SK-N-SH treated with all-trans-retinoic acid at 6 μM for 48 hours (cell line): ENCODE data around the gene ARHGEF7.

Source experiments
- CSDC2 ChIP-seq: fragments of 250-450 bp; sonication (Bioruptor Pico); IDR thresholded peaks from 2 replicates; pipeline ENCODE4 v1.5.0; 2020; ENCODE audit warnings: mild to moderate bottlenecking, moderate library complexity
- ISL1 ChIP-seq: fragments of 250-450 bp; sonication (Bioruptor Pico); IDR thresholded peaks from 2 replicates; pipeline ENCODE4 v2.1.2; 2022; ENCODE audit warnings: mild to moderate bottlenecking, moderate library complexity
- TOX ChIP-seq: fragments of 250-450 bp; sonication (Bioruptor Pico); IDR thresholded peaks from 2 replicates; pipeline ENCODE4 v1.8.0; 2021; ENCODE audit warnings: mild to moderate bottlenecking, moderate library complexity, borderline replicate concordance
- ZC3H10 ChIP-seq: fragments of 250-450 bp; sonication (Bioruptor Pico); IDR thresholded peaks from 2 replicates; pipeline ENCODE4 v1.5.1; 2021; ENCODE audit warnings: mild to moderate bottlenecking, moderate library complexity
- ZFP30 ChIP-seq: fragments of 450-650 bp; formaldehyde crosslinking; IDR thresholded peaks from 2 replicates; pipeline ENCODE4 v1.5.0; 2022; ENCODE audit warnings: mild to moderate bottlenecking, moderate library complexity
- ZNF565 ChIP-seq: fragments of 450-650 bp; formaldehyde crosslinking; conservative IDR thresholded peaks from 2 replicates; pipeline ENCODE4 v1.5.0; 2020; ENCODE audit warnings: low read depth, mild to moderate bottlenecking, moderate library complexity
- TF ChIP-seq, protein P1 (sequence below): fragments of 250-450 bp; sonication (Bioruptor Pico); IDR thresholded peaks from 2 replicates; pipeline ENCODE4 v1.8.0; 2020; ENCODE audit warnings: mild to moderate bottlenecking, moderate library complexity, borderline replicate concordance

DNA sequence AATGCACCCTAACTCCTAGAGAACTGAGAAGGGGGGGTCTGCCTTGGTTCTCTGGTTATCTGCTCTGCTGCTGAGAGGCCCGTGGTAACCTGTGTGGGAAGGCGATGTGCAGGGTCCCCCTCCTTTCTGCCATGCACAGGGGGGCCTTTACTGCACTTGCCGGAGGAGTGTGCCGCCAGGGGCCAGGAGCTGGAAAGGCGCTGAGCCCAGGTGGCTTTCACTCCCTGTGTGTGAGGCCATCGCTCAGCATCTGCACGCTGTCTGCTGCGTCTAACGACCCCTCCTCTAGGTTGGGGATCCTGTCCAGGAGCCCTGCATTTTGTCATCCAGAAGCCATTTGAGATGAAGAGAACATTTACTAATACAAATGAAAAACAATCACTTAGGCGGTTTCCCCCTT is 168.3 kb downstream of the ARHGEF7 start:
- TF ChIP-seq ZC3H10 (CRISPR knock-in tag) (no peak), ISL1 (CRISPR knock-in tag) (no peak), ZFP30 (CRISPR knock-in tag) (no peak), CSDC2 (CRISPR knock-in tag) (no peak), TOX (CRISPR knock-in tag) (no peak), ZNF565 (CRISPR knock-in tag) (no peak)
- TF ChIP-seq, protein P1, sequence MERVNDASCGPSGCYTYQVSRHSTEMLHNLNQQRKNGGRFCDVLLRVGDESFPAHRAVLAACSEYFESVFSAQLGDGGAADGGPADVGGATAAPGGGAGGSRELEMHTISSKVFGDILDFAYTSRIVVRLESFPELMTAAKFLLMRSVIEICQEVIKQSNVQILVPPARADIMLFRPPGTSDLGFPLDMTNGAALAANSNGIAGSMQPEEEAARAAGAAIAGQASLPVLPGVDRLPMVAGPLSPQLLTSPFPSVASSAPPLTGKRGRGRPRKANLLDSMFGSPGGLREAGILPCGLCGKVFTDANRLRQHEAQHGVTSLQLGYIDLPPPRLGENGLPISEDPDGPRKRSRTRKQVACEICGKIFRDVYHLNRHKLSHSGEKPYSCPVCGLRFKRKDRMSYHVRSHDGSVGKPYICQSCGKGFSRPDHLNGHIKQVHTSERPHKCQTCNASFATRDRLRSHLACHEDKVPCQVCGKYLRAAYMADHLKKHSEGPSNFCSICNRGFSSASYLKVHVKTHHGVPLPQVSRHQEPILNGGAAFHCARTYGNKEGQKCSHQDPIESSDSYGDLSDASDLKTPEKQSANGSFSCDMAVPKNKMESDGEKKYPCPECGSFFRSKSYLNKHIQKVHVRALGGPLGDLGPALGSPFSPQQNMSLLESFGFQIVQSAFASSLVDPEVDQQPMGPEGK: no peak
